Body of pancreas (tissue), 4 donors: Measurements from ENCODE around the gene SCARF2. TPM values are rescaled to one million over a fixed set of nuclear protein-coding genes. Genes with fewer than 3 reads are reported as not detected.

ENCODE experiments used
- ATAC-seq: fragments of 150-250 bp; one replicate; pipeline ENCODE4 v1.9.1; 2016
- DNase-seq, 4 donors: peaks; one replicate each; pipeline ENCODE4 v3.0.0-alpha.2; 2019
- H3K27ac ChIP-seq, 4 donors: fragments of 200-600 bp; sonication (generic); 1 replicate in 3 of 4; 2 replicates in 1 of 4; pipeline versions ENCODE4 v1.5.1 to v1.6.1; 2016 to 2019; ENCODE audit warnings: mild to moderate bottlenecking in 1 of 4, mixed read lengths in 1 of 4, moderate library complexity in 1 of 4
- H3K27me3 ChIP-seq, 2 donors: fragments of 200-600 bp; sonication (generic); one replicate each; pipeline ENCODE4 v1.6.0; 2016; ENCODE audit warnings: mild to moderate bottlenecking in 1 of 2
- H3K36me3 ChIP-seq, 2 donors: fragments of 200-600 bp; sonication (generic); replicated peaks in 1 of 2; 2 replicates each; pipeline ENCODE4 v1.5.1; 2016; ENCODE audit warnings: low read depth in 2 of 2; ENCODE audit not compliant: insufficient read depth in 1 of 2
- H3K4me1 ChIP-seq: fragments of 200-600 bp; sonication (generic); one replicate; pipeline ENCODE4 v1.6.0; 2016
- H3K4me3 ChIP-seq, 2 donors: fragments of 200-600 bp; sonication (generic); 1 replicate in 1 of 2; 2 replicates in 1 of 2; pipeline ENCODE4 v1.5.1; 2016 to 2019
- H3K9me3 ChIP-seq, 3 donors: fragments of 200-600 bp; sonication (generic); 1 replicate in 2 of 3; 2 replicates in 1 of 3; pipeline ENCODE4 v1.5.1; 2016
- CTCF ChIP-seq, 7 experiments: fragments of 450-650 bp in 4 of 7; fragments of 200-600 bp in 3 of 7; sonication (generic) in 3 of 7; IDR thresholded peaks; one replicate each; pipeline ENCODE4 v1.5.1; 2016 to 2019; ENCODE audit warnings: antibody characterized with exemption in 7 of 7
- POLR2A ChIP-seq, 3 donors: fragments of 450-650 bp; IDR thresholded peaks; one replicate each; pipeline ENCODE4 v1.6.1; 2016; ENCODE audit warnings: antibody characterized with exemption in 3 of 3, mild to moderate bottlenecking in 2 of 3
- WGBS, 2 donors: methylation state at CpG; one replicate each; pipeline ENCODE4 v1.1.5; 2017; 5-methylcytosine and 5-hydroxymethylcytosine counted together
- intact Hi-C: fragments of 100-400 bp; cut with DNase I; formaldehyde crosslinking; loops from one replicate; pipeline ENCODE4 v1.15.1; 2023
- total RNA-seq, 2 donors: library from RNA; depleted of rRNA; stranded (reverse); fragments of >200 nt; gene quantifications; one replicate each; pipeline ENCODE4 v1.1.0, GENCODE V29; 2016

SCARF2 gene
- total RNA-seq, 2 donors from 2014 or later: 9.9 to 13.5 TPM

GRCh38 chr22:20464912-20465758 is 27.5 kb upstream of the SCARF2 start:
- H3K27ac ChIP-seq: no peak overlapping the region
- TF ChIP-seq CTCF (IDR thresholded peaks at IDR 0.05): no peak
- no peak for TF ChIP-seq POLR2A (IDR thresholded peaks at IDR 0.05)
- no peak for DNase-seq
- no peak overlapping the region for H3K4me3 ChIP-seq
- 91 to 94% methylated on average over 20 to 31 of the region's 32 CpGs for WGBS, 2 donors
- no peaks in the 10 kb centered on the region for H3K9me3 ChIP-seq
- H3K36me3 ChIP-seq: peaks cover 0 to 3% of the 10 kb centered on the region in 2 donors
- H3K27me3 ChIP-seq: no peaks in the 10 kb centered on the region
- intact Hi-C loops: no loop called here
- ATAC-seq: no peak
- H3K4me1 ChIP-seq: peaks cover 12% of the 10 kb centered on the region

- Histone ChIP-seq H3K4me1 (peaks cover 12% of the 10 kb centered on the region), H3K4me3 (no peak overlapping the region), H3K9me3 (no peaks in the 10 kb centered on the region), H3K27ac (peak overlapping the region in 2 of 4 donors; percentile 3 to 21), H3K27me3 (no peaks in the 10 kb centered on the region), H3K36me3 (peaks cover 0 to 3% of the 10 kb centered on the region in 2 donors)
- ATAC-seq (no peak), DNase-seq (no peak)
- intact Hi-C loops: no loop called here
- TF ChIP-seq POLR2A (IDR thresholded peaks at IDR 0.05) (no peak), CTCF (IDR thresholded peaks at IDR 0.05) (no peak)
- 95 to 96% methylated on average over 9 to 11 of the region's 11 CpGs for WGBS, 2 donors
Measured at GRCh38 chr22:20464096-20464614, 26.5 kb upstream of the SCARF2 start.

- TF ChIP-seq CTCF (IDR thresholded peaks at IDR 0.05) (no peak), POLR2A (IDR thresholded peaks at IDR 0.05) (no peak)
- no peaks in the 10 kb centered on the region for H3K9me3 ChIP-seq
- 24 to 47% methylated on average over 2 of the region's 2 CpGs for WGBS, 2 donors
- H3K4me3 ChIP-seq: no peak overlapping the region
- peaks cover 12% of the 10 kb centered on the region for H3K4me1 ChIP-seq
- ATAC-seq (no peak), DNase-seq (no peak)
- no peaks in the 10 kb centered on the region for H3K27me3 ChIP-seq
- intact Hi-C loops: no loop called here
- H3K36me3 ChIP-seq: peaks cover 0 to 6% of the 10 kb centered on the region in 2 donors
- H3K27ac ChIP-seq: peak overlapping the region in 2 of 4 donors; percentile 3 to 21
Measured at GRCh38 chr22:20463324-20464095, 25.9 kb upstream of the SCARF2 start.

- no peaks in the 10 kb centered on the region for H3K4me1 ChIP-seq
- H3K9me3 ChIP-seq: no peaks in the 10 kb centered on the region
- no peak for ATAC-seq
- no peak overlapping the region for H3K4me3 ChIP-seq
- TF ChIP-seq POLR2A (IDR thresholded peaks at IDR 0.05) (no peak), CTCF (IDR thresholded peaks at IDR 0.05) (no peak)
- H3K27ac ChIP-seq: no peak overlapping the region
- no peaks in the 10 kb centered on the region for H3K27me3 ChIP-seq
- 88 to 89% methylated on average over 4 of the region's 4 CpGs for WGBS, 2 donors
- no peak for DNase-seq
- intact Hi-C loops: no loop called here
- peaks cover 0 to 10% of the 10 kb centered on the region in 2 donors for H3K36me3 ChIP-seq
Measured at GRCh38 chr22:20459862-20460261, 22.2 kb upstream of the SCARF2 start.
